SU-DHL-6 (cell line): ENCODE results near the gene ANKRD29.

Experiments
- H2AFZ ChIP-seq: fragments of 200-600 bp; sonication (generic); 2 replicates; pipeline ENCODE4 v1.6.1; 2014; ENCODE audit warnings: low read depth, mild to moderate bottlenecking, moderate library complexity, mixed read lengths, antibody characterized with exemption, low read length; ENCODE audit not compliant: severe bottlenecking
- H3F3A ChIP-seq: fragments of 200-600 bp; shearing (Covaris generic); 2 replicates; pipeline ENCODE4 v1.6.0; 2016; ENCODE audit warnings: antibody characterized with exemption, mild to moderate bottlenecking; ENCODE audit not compliant: insufficient read depth
- H3K27ac ChIP-seq: fragments of 200-600 bp; sonication (generic); 2 replicates; pipeline ENCODE4 v1.5.1; 2016; ENCODE audit warnings: low read depth, mild to moderate bottlenecking, low read length, moderate library complexity, mixed read lengths
- H3K27me3 ChIP-seq: fragments of 200-600 bp; sonication (generic), shearing (Covaris generic); 2 replicates; pipeline ENCODE4 v1.6.0; 2014; ENCODE audit warnings: mild to moderate bottlenecking, low read length
- H3K36me3 ChIP-seq: fragments of 200-600 bp; sonication (generic); 2 replicates; pipeline ENCODE4 v1.6.1; 2014; ENCODE audit warnings: mild to moderate bottlenecking, low read length, mixed read lengths
- H3K4me2 ChIP-seq: fragments of 300-600, 200-600 bp; shearing (Covaris generic), sonication (generic); 2 replicates; pipeline ENCODE4 v1.6.0; 2014; ENCODE audit warnings: low read length, low read depth, mild to moderate bottlenecking; ENCODE audit not compliant: poor library complexity, severe bottlenecking
- H3K4me3 ChIP-seq: fragments of 200-600 bp; sonication (generic); 2 replicates; pipeline ENCODE4 v1.5.1; 2014; ENCODE audit warnings: antibody characterized with exemption, low read length, mild to moderate bottlenecking, mixed read lengths; ENCODE audit not compliant: insufficient read depth, poor library complexity, severe bottlenecking
- H3K79me2 ChIP-seq: fragments of 200-600 bp; sonication (generic); 2 replicates; pipeline ENCODE4 v1.6.1; 2014; ENCODE audit warnings: mild to moderate bottlenecking, low read length, moderate library complexity; ENCODE audit not compliant: insufficient read depth
- H3K9ac ChIP-seq: fragments of 200-600 bp; sonication (generic); 2 replicates; pipeline ENCODE4 v1.7.0; 2014; ENCODE audit warnings: mild to moderate bottlenecking, low read length
- H3K9me2 ChIP-seq: fragments of 200-600 bp; sonication (generic); replicated peaks from 2 replicates; pipeline ENCODE4 v1.6.1; 2014; ENCODE audit warnings: low read length; ENCODE audit not compliant: insufficient read depth
- H3K9me3 ChIP-seq: fragments of 200-600 bp; sonication (generic); 2 replicates; pipeline ENCODE4 v1.6.1; 2014; ENCODE audit warnings: low read length, mixed read lengths; ENCODE audit not compliant: insufficient read depth
- H4K20me1 ChIP-seq: fragments of 200-600 bp; sonication (generic); 2 replicates; pipeline ENCODE4 v1.6.1; 2014; ENCODE audit warnings: low read depth, mild to moderate bottlenecking, antibody characterized with exemption, low read length, moderate library complexity, mixed read lengths
- EZH2phosphoT487 ChIP-seq: fragments of 200-600 bp; sonication (generic), shearing (Covaris generic); conservative IDR thresholded peaks from 2 replicates; pipeline ENCODE4 v1.6.1; 2018; ENCODE audit warnings: mild to moderate bottlenecking, antibody characterized with exemption, low read length, moderate library complexity, mixed read lengths
- TF ChIP-seq, protein P1 (sequence below): fragments of 200-600 bp; sonication (generic); IDR thresholded peaks from one replicate; pipeline ENCODE4 v1.5.1; 2017; ENCODE audit warnings: antibody characterized with exemption, mild to moderate bottlenecking, low read length, moderate library complexity; ENCODE audit not compliant: insufficient read depth, poor library complexity, severe bottlenecking

Gene ANKRD29

DNA sequence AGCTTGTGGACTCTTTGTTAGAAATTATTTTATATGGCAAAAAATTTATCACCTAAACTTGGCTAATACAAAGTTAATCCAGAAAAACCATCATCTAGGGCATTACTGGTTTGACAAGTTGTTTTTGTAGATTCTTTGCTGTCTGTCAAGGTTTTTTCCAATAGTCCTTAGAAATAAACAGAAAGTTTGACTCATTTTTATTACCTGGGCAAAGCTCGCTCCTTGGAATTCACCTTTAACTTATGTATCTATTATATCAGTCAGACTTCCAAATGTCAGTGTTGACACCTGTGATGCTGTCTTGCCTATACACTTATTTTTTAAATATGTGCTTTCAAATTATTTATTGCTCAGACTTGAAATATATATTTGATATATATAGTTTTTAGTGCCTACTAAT is 48.2 kb upstream of the ANKRD29 start:
- H2AFZ ChIP-seq = no peak overlapping the region
- no peaks in the 10 kb centered on the region for H3K9me2 ChIP-seq
- H3K79me2 ChIP-seq = no peaks in the 10 kb centered on the region
- no peaks in the 10 kb centered on the region for H3F3A ChIP-seq
- H3K4me2 ChIP-seq = no peak overlapping the region
- no peak overlapping the region for H3K27ac ChIP-seq
- no peaks in the 10 kb centered on the region for H3K9me3 ChIP-seq
- no peak for TF ChIP-seq EZH2phosphoT487
- TF ChIP-seq, protein P1, sequence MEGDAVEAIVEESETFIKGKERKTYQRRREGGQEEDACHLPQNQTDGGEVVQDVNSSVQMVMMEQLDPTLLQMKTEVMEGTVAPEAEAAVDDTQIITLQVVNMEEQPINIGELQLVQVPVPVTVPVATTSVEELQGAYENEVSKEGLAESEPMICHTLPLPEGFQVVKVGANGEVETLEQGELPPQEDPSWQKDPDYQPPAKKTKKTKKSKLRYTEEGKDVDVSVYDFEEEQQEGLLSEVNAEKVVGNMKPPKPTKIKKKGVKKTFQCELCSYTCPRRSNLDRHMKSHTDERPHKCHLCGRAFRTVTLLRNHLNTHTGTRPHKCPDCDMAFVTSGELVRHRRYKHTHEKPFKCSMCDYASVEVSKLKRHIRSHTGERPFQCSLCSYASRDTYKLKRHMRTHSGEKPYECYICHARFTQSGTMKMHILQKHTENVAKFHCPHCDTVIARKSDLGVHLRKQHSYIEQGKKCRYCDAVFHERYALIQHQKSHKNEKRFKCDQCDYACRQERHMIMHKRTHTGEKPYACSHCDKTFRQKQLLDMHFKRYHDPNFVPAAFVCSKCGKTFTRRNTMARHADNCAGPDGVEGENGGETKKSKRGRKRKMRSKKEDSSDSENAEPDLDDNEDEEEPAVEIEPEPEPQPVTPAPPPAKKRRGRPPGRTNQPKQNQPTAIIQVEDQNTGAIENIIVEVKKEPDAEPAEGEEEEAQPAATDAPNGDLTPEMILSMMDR = no peak
- no peaks in the 10 kb centered on the region for H4K20me1 ChIP-seq
- no peak overlapping the region for H3K9ac ChIP-seq
- H3K27me3 ChIP-seq = no peaks in the 10 kb centered on the region
- no peak overlapping the region for H3K4me3 ChIP-seq
- no peaks in the 10 kb centered on the region for H3K36me3 ChIP-seq

- Histone ChIP-seq H3K4me3 (no peak overlapping the region), H3K9ac (no peak overlapping the region), H3K27me3 (no peaks in the 10 kb centered on the region), H3F3A (no peaks in the 10 kb centered on the region), H3K4me2 (no peak overlapping the region), H3K9me2 (no peaks in the 10 kb centered on the region), H3K9me3 (no peaks in the 10 kb centered on the region), H2AFZ (no peak overlapping the region), H3K27ac (no peak overlapping the region), H3K79me2 (no peaks in the 10 kb centered on the region), H3K36me3 (no peaks in the 10 kb centered on the region), H4K20me1 (no peaks in the 10 kb centered on the region)
- TF ChIP-seq, protein P1 = no peak
- TF ChIP-seq EZH2phosphoT487 = no peak
These were observed 47.4 kb upstream of the ANKRD29 start for GRCh38 chr18:23710068-23710527.

DNA sequence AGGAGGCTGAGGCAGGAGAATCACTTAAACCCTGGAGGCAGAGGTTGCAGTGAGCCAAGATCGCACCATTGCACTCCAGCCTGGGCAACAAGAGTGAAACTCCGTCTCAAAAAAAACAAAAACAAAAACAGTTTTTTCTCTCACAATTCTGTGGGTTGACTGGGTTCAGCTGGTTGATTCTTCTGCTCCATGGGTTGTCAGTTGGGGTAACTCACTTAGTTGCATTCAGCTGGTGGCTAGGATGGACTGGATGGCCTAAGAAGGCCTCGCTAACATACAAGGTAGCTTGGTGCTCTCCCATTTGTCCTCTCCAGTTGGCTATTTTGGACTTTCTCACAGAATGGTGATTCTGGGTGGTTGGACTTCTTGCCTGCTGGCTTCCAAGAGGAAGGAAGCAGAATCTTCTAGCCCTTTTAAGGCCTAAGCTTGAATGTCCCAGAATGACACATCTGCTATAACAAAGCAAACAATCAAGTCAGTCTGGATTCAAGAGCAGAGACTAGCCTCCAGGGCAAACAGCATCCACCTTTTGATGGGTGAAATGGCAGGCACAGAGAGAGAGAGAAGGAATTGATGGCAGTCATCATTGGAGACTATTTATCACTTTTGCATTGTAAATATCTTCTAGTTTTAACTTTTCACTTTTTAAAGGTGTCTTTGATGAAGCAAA is 44.4 kb upstream of the ANKRD29 start:
- Histone ChIP-seq H3K9ac (no peak overlapping the region), H3K79me2 (no peaks in the 10 kb centered on the region), H4K20me1 (no peaks in the 10 kb centered on the region), H3K27ac (no peak overlapping the region), H3K4me3 (no peak overlapping the region), H3F3A (no peaks in the 10 kb centered on the region), H3K36me3 (no peaks in the 10 kb centered on the region), H3K27me3 (no peaks in the 10 kb centered on the region), H3K4me2 (no peak overlapping the region), H3K9me2 (no peaks in the 10 kb centered on the region), H3K9me3 (no peaks in the 10 kb centered on the region), H2AFZ (no peak overlapping the region)
- no peak for TF ChIP-seq EZH2phosphoT487
- TF ChIP-seq, protein P1 = no peak
